B cell (primary cell): Measurements from ENCODE around the gene KRT33B.

ENCODE experiments used
- EZH2 ChIP-seq: IDR thresholded peaks from 2 replicates; pipeline ENCODE4 v1.6.1; 2012; ENCODE audit warnings: borderline replicate concordance, low read depth, mild to moderate bottlenecking, moderate library complexity, low read length; ENCODE audit not compliant: insufficient read depth, poor library complexity, severe bottlenecking
- TF ChIP-seq, protein P1 (sequence below): fragments of 200-600 bp; IDR thresholded peaks from one replicate; pipeline ENCODE4 v1.8.0; 2022; ENCODE audit warnings: antibody characterized with exemption, mild to moderate bottlenecking

DNA sequence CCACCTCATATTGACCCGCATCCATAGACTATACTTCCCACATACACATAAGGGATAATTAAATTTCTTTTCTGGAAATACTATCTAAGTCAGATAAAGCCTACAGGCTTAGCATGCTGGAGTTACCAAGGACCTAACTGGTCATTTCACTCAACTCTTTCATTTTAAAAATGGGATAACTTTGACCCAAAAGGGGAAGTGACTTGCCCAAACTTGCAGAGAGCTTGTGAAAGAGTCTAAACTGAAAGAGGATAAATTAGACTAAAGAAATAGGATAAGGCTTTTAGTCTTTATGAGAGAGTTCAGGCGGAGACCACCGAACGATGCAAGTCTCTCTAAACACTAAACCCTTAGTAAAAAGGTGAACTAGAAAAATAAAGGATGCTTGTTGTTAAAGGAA lies 15.1 kb downstream of the KRT33B start:
- TF ChIP-seq, protein P1, sequence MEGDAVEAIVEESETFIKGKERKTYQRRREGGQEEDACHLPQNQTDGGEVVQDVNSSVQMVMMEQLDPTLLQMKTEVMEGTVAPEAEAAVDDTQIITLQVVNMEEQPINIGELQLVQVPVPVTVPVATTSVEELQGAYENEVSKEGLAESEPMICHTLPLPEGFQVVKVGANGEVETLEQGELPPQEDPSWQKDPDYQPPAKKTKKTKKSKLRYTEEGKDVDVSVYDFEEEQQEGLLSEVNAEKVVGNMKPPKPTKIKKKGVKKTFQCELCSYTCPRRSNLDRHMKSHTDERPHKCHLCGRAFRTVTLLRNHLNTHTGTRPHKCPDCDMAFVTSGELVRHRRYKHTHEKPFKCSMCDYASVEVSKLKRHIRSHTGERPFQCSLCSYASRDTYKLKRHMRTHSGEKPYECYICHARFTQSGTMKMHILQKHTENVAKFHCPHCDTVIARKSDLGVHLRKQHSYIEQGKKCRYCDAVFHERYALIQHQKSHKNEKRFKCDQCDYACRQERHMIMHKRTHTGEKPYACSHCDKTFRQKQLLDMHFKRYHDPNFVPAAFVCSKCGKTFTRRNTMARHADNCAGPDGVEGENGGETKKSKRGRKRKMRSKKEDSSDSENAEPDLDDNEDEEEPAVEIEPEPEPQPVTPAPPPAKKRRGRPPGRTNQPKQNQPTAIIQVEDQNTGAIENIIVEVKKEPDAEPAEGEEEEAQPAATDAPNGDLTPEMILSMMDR = no peak
- TF ChIP-seq EZH2 = no peak
